Activated CD4-positive, alpha-beta T cell treated with anti-CD3 and anti-CD28 coated beads for 4 hours (primary cell): ENCODE results near the gene PVALB.
"Not testable (repeated sequence)": the region's sequence is repeated elsewhere in the genome, so short reads cannot be mapped to it uniquely, and the experiment has no call there.

ENCODE experiments used
- DNase-seq, 2 donors: peaks; one replicate each; pipeline ENCODE4 v3.0.0-alpha.2; 2020

The PVALB gene

DNA sequence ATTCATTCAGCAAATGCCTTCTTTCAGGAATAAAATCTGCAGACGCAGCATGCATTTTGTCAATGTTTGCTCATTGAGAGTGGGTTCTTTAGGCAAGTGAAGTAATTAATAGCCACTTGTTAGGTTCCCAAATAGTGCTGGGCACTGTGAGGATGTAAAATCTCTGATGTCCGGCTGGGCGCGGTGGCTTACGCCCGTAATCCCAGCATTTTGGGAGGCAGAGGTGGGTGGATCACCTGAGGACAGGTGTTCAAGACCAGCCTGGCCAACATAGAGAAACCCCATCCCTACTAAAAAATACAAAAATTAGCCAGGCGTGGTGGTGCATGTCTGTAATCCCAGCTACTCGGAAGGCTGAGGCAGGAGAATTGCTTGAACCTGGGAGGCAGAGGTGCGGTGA is 62.0 kb downstream of the PVALB start:
- not testable (repeated sequence) for DNase-seq

DNA sequence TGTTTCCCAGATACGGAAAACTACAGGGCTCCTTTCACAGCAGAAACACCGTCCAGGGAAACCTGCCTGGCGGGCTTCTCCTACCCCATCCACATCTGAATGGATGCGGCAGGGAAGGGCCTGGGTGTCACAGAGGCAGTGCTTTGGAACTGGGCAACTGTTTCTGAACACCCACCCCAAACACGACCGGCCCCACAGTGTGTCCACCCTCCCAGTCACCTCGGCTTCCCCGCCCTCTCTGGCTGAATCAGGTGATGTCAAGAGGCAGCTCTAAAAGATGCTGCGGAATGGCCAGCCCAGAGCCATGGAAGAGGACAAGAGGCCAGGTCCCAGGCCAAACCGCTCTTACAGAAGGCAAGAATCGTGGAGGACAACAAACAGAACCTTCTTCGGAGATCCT is 62.9 kb downstream of the PVALB start:
- no peak for DNase-seq

DNA sequence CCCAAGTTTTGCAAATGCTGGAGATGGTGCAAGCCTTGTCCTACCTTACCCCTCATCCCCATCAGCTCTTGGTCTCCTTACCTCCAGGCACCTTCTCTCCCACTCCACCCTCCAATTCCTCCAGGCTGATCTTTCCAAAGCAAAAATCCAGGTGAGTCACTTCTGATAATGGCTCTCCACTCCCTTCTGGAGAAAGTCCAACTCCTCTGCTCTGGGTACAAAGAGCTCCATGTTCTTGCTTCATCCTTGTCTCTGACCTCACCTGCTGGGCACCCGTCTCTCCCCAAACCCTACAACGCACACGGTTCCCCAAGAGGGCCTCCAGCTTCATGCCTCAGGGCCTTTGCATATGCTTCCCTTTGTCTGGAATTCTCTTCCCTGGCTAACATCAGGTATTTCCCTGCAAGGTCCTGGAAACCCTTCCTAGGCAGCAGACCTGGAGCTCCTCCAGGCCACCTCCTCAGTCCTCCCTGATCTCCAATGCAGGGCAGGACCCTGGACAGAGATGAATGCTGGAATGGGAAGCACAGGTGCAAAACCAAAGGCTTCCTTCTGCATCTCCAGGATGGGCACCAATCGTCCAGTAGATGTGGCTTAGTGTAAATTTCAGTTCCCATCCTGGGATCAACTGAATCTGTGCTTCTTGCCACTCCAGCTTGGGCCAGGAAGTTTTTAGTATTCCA is 63.6 kb downstream of the PVALB start:
- no peak for DNase-seq
